Nephron progenitor cell (in vitro differentiated cells): ENCODE data around the gene C22orf39.

Experiments
- DNase-seq: peaks from one replicate; pipeline ENCODE4 v3.0.0; 2021
- H3K27ac Mint-ChIP-seq: 2 replicates; pipeline ENCODE4 v1.8.0; 2021; ENCODE audit warnings: mild to moderate bottlenecking, moderate library complexity, mixed read lengths
- H3K27me3 Mint-ChIP-seq: 2 replicates; pipeline ENCODE4 v1.8.0; 2021; ENCODE audit warnings: mild to moderate bottlenecking, low read depth, mixed read lengths; ENCODE audit not compliant: poor library complexity
- H3K36me3 Mint-ChIP-seq: 2 replicates; pipeline ENCODE4 v1.8.0; 2021; ENCODE audit warnings: low read depth, mixed read lengths
- H3K4me1 Mint-ChIP-seq: 2 replicates; pipeline ENCODE4 v1.8.0; 2021; ENCODE audit warnings: mixed read lengths
- H3K4me3 Mint-ChIP-seq: 2 replicates; pipeline ENCODE4 v1.8.0; 2021; ENCODE audit warnings: mild to moderate bottlenecking, moderate library complexity, mixed read lengths
- H3K9me3 Mint-ChIP-seq: 2 replicates; pipeline ENCODE4 v1.8.0; 2021; ENCODE audit warnings: mild to moderate bottlenecking, moderate library complexity, mixed read lengths
- CTCF ChIP-seq: fragments of 200-600 bp; sonication (generic); IDR thresholded peaks from 2 replicates; pipeline ENCODE4 v1.5.0; 2021; ENCODE audit warnings: antibody characterized with exemption

Gene C22orf39

GRCh38 chr22:19461506-19461905 lies 14.0 kb upstream of the C22orf39 start:
- H3K4me3 Mint-ChIP-seq, result no peak overlapping the region
- H3K4me1 Mint-ChIP-seq, result no peaks in the 10 kb centered on the region
- TF ChIP-seq CTCF, result no peak
- peaks cover 38% of the 10 kb centered on the region for H3K36me3 Mint-ChIP-seq
- DNase-seq, result no peak
- no peaks in the 10 kb centered on the region for H3K9me3 Mint-ChIP-seq
- H3K27me3 Mint-ChIP-seq, result no peaks in the 10 kb centered on the region
- no peak overlapping the region for H3K27ac Mint-ChIP-seq

GRCh38 chr22:19460036-19460435 lies 12.5 kb upstream of the C22orf39 start:
- TF ChIP-seq CTCF, result no peak
- no peaks in the 10 kb centered on the region for H3K9me3 Mint-ChIP-seq
- peaks cover 43% of the 10 kb centered on the region for H3K36me3 Mint-ChIP-seq

GRCh38 chr22:19457828-19458428 lies 10.4 kb upstream of the C22orf39 start:
- H3K27me3 Mint-ChIP-seq, result no peaks in the 10 kb centered on the region
- no peaks in the 10 kb centered on the region for H3K4me1 Mint-ChIP-seq
- no peak overlapping the region for H3K27ac Mint-ChIP-seq
- H3K9me3 Mint-ChIP-seq, result no peaks in the 10 kb centered on the region
- peaks cover 48% of the 10 kb centered on the region for H3K36me3 Mint-ChIP-seq
- no peak overlapping the region for H3K4me3 Mint-ChIP-seq
- no peak for DNase-seq
- TF ChIP-seq CTCF, result no peak

More at GRCh38 chr22:19460036-19460435, 12.5 kb upstream of the C22orf39 start:
- no peaks in the 10 kb centered on the region for H3K27me3 Mint-ChIP-seq
- H3K4me1 Mint-ChIP-seq, result no peaks in the 10 kb centered on the region
- H3K4me3 Mint-ChIP-seq, result no peak overlapping the region
- DNase-seq, result no peak
- H3K27ac Mint-ChIP-seq, result no peak overlapping the region

DNA sequence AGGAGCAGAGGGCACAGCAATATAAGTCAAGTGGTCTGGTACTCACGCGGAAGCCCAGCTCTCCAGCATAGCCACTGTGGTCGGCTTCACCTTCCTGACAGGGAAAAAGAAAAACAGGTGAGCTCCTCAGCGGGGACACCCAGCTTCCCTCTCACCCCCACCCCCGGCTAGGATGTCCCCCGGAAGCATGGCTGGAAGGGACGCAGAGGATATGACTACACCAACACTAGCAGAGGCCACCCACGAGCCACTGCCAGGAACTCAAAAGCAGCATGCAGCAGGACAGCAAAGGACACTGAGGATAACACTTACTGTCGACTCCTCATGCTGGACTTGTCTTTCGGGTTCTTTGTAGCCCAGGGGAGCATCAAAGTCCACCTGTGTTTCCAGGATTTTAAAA lies 9.0 kb upstream of the C22orf39 start:
- H3K27ac Mint-ChIP-seq, result no peak overlapping the region
- DNase-seq, result no peak
- H3K4me1 Mint-ChIP-seq, result no peaks in the 10 kb centered on the region
- H3K4me3 Mint-ChIP-seq, result no peak overlapping the region
- H3K27me3 Mint-ChIP-seq, result no peaks in the 10 kb centered on the region
- H3K9me3 Mint-ChIP-seq, result no peaks in the 10 kb centered on the region
- no peak for TF ChIP-seq CTCF
- peaks cover 56% of the 10 kb centered on the region for H3K36me3 Mint-ChIP-seq

DNA sequence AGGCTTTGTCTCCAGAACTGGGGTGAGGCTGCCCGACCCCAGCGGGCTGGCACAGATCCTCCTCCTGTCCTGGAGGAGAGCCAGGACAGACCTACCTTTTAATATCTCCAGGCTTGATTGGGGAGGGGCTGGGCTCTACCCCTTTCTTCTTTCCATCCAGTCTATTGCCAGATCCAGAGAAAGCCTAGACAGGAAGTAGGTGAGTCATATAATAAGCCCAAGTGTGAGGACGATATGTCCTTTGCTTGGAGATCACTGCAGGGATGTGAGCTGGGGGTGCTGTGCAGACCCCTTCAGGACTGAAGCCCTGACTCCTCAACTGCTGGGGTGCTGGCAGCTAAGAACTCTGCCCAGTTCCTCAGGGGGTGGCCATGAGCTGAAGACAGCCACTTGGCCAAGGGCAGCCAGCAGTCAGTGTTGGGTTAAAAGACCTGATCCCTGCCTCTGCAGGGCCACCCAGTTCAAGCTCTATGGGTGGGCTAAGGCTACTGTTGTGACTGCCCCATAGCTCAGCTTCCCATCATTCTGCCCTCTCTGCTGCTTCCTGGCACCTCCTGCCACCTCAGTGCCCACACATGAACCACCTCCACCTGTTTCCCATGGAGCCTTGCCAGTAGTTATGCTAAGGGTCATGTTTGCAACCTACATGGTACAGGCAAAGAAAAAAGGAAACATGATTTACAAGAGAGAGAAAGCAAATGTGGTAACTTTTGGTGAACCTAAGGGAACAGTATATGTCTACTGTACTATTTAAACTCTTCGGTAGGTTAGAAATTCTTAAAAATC lies 8.3 kb upstream of the C22orf39 start:
- Mint-ChIP-seq H3K9me3 (no peaks in the 10 kb centered on the region), H3K4me3 (no peak overlapping the region), H3K36me3 (peaks cover 56% of the 10 kb centered on the region), H3K27ac (no peak overlapping the region), H3K4me1 (no peaks in the 10 kb centered on the region), H3K27me3 (no peaks in the 10 kb centered on the region)
- no peak for TF ChIP-seq CTCF
- DNase-seq, result no peak

DNA sequence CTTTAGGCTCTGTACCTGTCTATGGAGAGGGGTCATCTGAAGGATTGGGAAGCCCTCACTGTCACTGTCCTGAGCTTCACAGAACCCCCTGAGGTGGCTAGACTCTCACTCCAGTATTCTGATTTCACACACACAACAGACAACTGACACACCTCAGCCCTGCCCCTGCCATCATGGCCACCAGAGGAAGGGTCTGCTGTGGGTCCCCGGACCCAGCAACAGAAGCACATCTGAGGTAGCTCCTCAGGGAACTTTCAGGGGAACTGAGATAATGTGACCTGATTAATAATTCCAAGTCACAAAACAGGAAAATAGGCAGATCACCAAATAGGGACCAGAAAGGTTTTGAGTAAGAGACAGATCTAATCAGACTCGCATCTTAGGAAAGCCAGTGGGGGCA lies 7.5 kb upstream of the C22orf39 start:
- no peak overlapping the region for H3K4me3 Mint-ChIP-seq
- H3K9me3 Mint-ChIP-seq, result no peaks in the 10 kb centered on the region
- DNase-seq, result no peak
- no peaks in the 10 kb centered on the region for H3K4me1 Mint-ChIP-seq
- no peaks in the 10 kb centered on the region for H3K27me3 Mint-ChIP-seq
- TF ChIP-seq CTCF, result no peak
- H3K27ac Mint-ChIP-seq, result no peak overlapping the region
- H3K36me3 Mint-ChIP-seq, result peaks cover 58% of the 10 kb centered on the region
